ENCODE measurements around the gene BAX. TPM values are rescaled to one million over a fixed set of nuclear protein-coding genes. Genes with fewer than 3 reads are reported as not detected.
A peak's percentile ranks its signal among the peaks of the same experiment; 100 is the strongest.

Gene BAX
- total and polyA plus RNA-seq, 9 of the 15 experiments (the other 6 are each of a cell fraction or from before 2014, with no cell fraction given), result 3.2 to 95.4 (median 44.5) TPM

DNA sequence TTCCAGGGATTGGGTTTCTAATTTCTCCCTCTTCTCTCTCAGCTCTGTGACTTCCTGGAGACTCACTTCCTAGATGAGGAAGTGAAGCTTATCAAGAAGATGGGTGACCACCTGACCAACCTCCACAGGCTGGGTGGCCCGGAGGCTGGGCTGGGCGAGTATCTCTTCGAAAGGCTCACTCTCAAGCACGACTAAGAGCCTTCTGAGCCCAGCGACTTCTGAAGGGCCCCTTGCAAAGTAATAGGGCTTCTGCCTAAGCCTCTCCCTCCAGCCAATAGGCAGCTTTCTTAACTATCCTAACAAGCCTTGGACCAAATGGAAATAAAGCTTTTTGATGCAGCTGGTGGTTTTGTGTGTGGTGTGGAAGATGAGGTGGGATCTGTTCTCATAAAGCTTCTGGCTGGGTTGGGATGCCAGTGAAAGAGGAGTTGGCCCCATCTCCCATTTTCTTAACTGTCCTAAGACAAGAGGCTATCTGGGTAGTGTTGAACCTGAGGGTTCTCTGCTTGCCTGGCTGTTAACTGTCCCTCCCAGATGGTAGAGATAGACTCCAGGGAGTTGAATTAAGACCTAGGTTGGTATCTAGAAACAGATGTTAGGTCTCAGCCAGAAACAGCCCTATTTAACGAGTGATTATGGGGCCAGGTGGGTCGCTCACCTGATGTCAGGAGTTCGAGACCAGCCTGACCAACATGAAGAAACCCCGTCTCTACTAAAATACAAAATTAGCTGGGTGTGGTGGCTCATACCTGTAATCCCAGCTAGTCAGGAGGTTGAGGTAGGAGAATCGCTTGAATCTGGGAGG, 12.1 kb downstream of the BAX start (continued):
- TF ChIP-seq, protein P1, sequence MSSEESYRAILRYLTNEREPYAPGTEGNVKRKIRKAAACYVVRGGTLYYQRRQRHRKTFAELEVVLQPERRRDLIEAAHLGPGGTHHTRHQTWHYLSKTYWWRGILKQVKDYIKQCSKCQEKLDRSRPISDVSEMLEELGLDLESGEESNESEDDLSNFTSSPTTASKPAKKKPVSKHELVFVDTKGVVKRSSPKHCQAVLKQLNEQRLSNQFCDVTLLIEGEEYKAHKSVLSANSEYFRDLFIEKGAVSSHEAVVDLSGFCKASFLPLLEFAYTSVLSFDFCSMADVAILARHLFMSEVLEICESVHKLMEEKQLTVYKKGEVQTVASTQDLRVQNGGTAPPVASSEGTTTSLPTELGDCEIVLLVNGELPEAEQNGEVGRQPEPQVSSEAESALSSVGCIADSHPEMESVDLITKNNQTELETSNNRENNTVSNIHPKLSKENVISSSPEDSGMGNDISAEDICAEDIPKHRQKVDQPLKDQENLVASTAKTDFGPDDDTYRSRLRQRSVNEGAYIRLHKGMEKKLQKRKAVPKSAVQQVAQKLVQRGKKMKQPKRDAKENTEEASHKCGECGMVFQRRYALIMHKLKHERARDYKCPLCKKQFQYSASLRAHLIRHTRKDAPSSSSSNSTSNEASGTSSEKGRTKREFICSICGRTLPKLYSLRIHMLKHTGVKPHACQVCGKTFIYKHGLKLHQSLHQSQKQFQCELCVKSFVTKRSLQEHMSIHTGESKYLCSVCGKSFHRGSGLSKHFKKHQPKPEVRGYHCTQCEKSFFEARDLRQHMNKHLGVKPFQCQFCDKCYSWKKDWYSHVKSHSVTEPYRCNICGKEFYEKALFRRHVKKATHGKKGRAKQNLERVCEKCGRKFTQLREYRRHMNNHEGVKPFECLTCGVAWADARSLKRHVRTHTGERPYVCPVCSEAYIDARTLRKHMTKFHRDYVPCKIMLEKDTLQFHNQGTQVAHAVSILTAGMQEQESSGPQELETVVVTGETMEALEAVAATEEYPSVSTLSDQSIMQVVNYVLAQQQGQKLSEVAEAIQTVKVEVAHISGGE (CRISPR knock-in tag; IDR thresholded peaks at IDR 0.05), result 0 out of 6 replicates have a peak, but pooled peaks of 1 of the 3 experiments have one; percentile 41
- TF ChIP-seq CCAR2 (IDR thresholded peaks at IDR 0.05; ENCODE audit: low read depth, low read length) (no peak), RHOXF2B (CRISPR knock-in tag; conservative IDR thresholded peaks at IDR 0.05) (no peak), DDX20 (tag; IDR thresholded peaks at IDR 0.05; ENCODE audit: low read depth) (no peak), HSF4 (CRISPR knock-in tag; IDR thresholded peaks at IDR 0.05; ENCODE audit: borderline replicate concordance) (no peak), SRSF3 (IDR thresholded peaks at IDR 0.05; ENCODE audit: insufficient read depth, low read length) (no peak), OTX1 (CRISPR knock-in tag; IDR thresholded peaks at IDR 0.05) (no peak), FOXA3 (CRISPR knock-in tag; conservative IDR thresholded peaks at IDR 0.05 in 1 of 2, IDR thresholded peaks at IDR 0.05 in 1 of 2) (no peak), SRSF7 (optimal IDR thresholded peaks at IDR 0.05; ENCODE audit: low read depth, low read length) (no peak), NONO (IDR thresholded peaks at IDR 0.05; ENCODE audit: low read depth in 2 of 2, low read length in 1 of 2) (no peak), ELF2 (CRISPR knock-in tag; IDR thresholded peaks at IDR 0.05) (no peak)
- TF ChIP-seq, protein P2, sequence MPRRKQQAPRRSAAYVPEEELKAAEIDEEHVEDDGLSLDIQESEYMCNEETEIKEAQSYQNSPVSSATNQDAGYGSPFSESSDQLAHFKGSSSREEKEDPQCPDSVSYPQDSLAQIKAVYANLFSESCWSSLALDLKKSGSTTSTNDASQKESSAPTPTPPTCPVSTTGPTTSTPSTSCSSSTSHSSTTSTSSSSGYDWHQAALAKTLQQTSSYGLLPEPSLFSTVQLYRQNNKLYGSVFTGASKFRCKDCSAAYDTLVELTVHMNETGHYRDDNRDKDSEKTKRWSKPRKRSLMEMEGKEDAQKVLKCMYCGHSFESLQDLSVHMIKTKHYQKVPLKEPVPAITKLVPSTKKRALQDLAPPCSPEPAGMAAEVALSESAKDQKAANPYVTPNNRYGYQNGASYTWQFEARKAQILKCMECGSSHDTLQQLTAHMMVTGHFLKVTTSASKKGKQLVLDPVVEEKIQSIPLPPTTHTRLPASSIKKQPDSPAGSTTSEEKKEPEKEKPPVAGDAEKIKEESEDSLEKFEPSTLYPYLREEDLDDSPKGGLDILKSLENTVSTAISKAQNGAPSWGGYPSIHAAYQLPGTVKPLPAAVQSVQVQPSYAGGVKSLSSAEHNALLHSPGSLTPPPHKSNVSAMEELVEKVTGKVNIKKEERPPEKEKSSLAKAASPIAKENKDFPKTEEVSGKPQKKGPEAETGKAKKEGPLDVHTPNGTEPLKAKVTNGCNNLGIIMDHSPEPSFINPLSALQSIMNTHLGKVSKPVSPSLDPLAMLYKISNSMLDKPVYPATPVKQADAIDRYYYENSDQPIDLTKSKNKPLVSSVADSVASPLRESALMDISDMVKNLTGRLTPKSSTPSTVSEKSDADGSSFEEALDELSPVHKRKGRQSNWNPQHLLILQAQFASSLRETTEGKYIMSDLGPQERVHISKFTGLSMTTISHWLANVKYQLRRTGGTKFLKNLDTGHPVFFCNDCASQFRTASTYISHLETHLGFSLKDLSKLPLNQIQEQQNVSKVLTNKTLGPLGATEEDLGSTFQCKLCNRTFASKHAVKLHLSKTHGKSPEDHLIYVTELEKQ (CRISPR knock-in tag; IDR thresholded peaks at IDR 0.05), result no peak
- TF ChIP-seq, protein P3, sequence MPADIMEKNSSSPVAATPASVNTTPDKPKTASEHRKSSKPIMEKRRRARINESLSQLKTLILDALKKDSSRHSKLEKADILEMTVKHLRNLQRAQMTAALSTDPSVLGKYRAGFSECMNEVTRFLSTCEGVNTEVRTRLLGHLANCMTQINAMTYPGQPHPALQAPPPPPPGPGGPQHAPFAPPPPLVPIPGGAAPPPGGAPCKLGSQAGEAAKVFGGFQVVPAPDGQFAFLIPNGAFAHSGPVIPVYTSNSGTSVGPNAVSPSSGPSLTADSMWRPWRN (IDR thresholded peaks at IDR 0.05; ENCODE audit: low read depth), result no peak
- TF ChIP-seq, protein P4, sequence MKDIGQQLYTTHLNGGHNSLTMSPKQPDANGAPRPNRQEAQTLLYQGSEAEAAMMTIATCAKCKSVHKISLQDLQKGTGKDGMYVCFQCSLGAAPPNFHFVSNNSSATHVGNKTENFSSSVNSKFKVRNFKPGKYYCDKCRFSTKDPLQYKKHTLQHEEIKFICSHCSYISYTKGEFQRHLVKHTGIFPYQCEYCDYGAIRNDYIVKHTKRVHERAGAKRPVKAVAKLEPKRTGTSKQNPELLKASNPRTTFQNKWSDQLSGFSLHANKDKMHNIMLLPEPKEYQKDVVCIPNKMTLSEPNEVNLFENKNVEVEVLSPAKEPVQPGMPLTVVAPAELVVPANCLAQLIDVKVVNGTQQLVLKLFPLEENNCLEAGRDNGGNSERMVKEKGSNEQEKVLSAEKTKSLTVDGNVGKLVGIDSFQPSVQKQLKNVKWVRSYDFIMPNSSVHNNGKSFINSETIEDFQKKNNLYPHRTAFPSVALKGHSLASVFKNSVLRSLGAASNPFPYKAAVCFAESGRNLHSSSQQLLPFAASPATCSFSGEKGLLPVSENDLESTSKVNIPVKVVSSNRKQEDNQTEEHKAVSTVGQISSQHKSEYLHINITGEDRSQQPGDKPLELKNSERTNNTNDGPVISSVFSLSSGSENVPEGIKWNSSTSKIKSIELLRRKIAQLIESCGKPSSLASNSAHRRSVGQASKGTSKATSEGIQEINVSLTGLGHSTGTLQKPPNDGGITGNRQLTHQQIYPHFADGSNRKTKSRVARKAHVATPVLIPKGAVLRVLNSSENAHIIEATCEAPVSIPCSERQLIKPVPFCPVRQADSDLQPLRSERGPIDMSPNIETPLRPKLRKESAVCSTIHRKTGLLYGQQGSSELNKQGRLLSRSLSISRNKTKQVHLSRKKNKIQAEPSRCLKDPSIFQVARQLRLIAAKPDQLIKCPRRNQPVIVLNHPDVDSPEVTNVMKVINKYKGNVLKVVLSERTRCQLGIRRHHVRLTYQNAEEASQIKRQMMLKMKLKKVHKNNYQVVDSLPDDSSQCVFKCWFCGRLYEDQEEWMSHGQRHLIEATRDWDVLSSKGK (CRISPR knock-in tag; IDR thresholded peaks at IDR 0.05), result 0 out of 2 replicates have a peak, but pooled peaks have one; percentile 7
